ENCODE data around the gene FN3KRP. TPM values are rescaled to one million over a fixed set of nuclear protein-coding genes. Genes with fewer than 3 reads are reported as not detected.

Gene FN3KRP
- total and polyA plus RNA-seq, 2 donors (not counting 3 experiments of a cell fraction or from before 2014, with no cell fraction given), result 22.2 to 35.2 TPM

DNA sequence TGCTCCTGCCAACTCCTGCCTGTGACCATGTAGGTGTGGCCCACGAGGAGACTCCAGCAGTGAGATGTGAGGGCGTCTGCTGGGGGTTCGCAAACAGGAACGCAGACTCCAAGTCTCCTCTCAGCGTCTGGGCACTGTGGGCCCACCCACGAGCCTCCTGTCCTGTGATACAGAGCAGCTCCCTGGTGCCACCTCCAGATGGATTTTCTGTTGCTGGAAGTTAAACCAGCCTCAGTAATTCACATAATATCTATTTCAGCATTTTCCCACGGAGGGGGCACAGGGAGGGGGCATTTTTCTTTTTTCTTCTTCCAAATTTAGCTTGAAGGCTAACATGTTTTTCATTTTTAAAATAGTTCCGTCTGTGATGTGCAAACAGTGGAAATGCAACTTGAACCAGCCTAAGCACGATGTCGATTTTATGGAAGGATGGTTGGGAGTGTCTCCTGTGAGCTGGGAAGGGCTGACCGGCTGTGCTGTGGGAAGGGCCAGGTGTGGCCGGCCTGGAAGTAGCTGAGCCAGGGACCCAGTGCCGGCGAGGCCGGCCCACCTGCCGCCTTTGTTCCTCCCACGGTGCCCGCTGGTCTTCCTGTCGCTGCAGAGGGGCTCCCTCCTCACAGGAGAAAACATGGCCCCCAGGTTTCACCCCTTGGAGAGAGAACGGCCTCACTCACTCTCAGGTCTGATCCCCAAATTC is 14.1 kb upstream of the FN3KRP start:
- Histone ChIP-seq H3K4me2 (ENCODE audit: insufficient read depth, low read length) (no peak overlapping the region), H4K20me1 (replicated peaks; ENCODE audit: control insufficient read depth, extremely low read depth, insufficient read depth, low read length) (no peaks in the 10 kb centered on the region), H3K9ac (replicated peaks; ENCODE audit: extremely low read depth, insufficient read depth, low read length) (no peak overlapping the region), H3K9me3 (replicated peaks; ENCODE audit: control insufficient read depth, insufficient read depth, low read length) (no peaks in the 10 kb centered on the region), H3K4me1 (ENCODE audit: control insufficient read depth, extremely low read depth, insufficient read depth, low read length) (peaks cover 4% of the 10 kb centered on the region), H2AFZ (ENCODE audit: low read depth, low read length) (no peak overlapping the region), H3K79me2 (ENCODE audit: control insufficient read depth, insufficient read depth, low read length) (no peaks in the 10 kb centered on the region), H3K27me3 (ENCODE audit: control insufficient read depth in 2 of 2, insufficient read depth in 2 of 2, low read length in 2 of 2) (peaks cover 0 to 4% of the 10 kb centered on the region in 2 experiments), H3K36me3 (ENCODE audit: control insufficient read depth in 2 of 2, extremely low read depth in 1 of 2, insufficient read depth in 2 of 2, low read length in 2 of 2) (no peaks in the 10 kb centered on the region), H3K27ac (ENCODE audit: insufficient read depth, low read depth, low read length) (no peak overlapping the region), H3K4me3 (replicated peaks in 1 of 3; ENCODE audit: insufficient read depth in 1 of 3, low read depth in 1 of 3, low read length in 3 of 3) (no peak overlapping the region), H3K9me1 (replicated peaks; ENCODE audit: control insufficient read depth, extremely low read depth, insufficient read depth, low read length) (no peaks in the 10 kb centered on the region)
- BruUV-seq (replicated peaks), result no TSS peak
- CTCF ChIA-PET, result no interaction called here
- FAIRE-seq, result no peak
- POLR2A ChIA-PET, result no interaction called here
- intact Hi-C loops (cut with micrococcal nuclease) (no loop called here), dilution Hi-C loops (cut with MboI; ENCODE audit: extremely low pct_ligation_motif_present, low sequenced_read_pairs) (no loop called here)
- TF ChIP-seq, protein P1, sequence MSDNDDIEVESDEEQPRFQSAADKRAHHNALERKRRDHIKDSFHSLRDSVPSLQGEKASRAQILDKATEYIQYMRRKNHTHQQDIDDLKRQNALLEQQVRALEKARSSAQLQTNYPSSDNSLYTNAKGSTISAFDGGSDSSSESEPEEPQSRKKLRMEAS (IDR thresholded peaks at IDR 0.05; ENCODE audit: insufficient read depth, insufficient read length), result no peak
- TF ChIP-seq MYC (IDR thresholded peaks at IDR 0.05; ENCODE audit: low read depth, low read length) (no peak), POLR2A (IDR thresholded peaks at IDR 0.05; ENCODE audit: low read depth, low read length) (no peak), EZH2 (IDR thresholded peaks at IDR 0.05; ENCODE audit: borderline replicate concordance, low read depth, low read length, severe bottlenecking) (no peak), JUN (IDR thresholded peaks at IDR 0.05; ENCODE audit: borderline replicate concordance, insufficient read depth, insufficient read length, low read depth) (no peak), GATA2 (IDR thresholded peaks at IDR 0.05; ENCODE audit: insufficient read depth, insufficient read length, low read depth, low read length) (no peak)
- no peak for DNase-seq (ENCODE audit: low read depth, low spot score)

DNA sequence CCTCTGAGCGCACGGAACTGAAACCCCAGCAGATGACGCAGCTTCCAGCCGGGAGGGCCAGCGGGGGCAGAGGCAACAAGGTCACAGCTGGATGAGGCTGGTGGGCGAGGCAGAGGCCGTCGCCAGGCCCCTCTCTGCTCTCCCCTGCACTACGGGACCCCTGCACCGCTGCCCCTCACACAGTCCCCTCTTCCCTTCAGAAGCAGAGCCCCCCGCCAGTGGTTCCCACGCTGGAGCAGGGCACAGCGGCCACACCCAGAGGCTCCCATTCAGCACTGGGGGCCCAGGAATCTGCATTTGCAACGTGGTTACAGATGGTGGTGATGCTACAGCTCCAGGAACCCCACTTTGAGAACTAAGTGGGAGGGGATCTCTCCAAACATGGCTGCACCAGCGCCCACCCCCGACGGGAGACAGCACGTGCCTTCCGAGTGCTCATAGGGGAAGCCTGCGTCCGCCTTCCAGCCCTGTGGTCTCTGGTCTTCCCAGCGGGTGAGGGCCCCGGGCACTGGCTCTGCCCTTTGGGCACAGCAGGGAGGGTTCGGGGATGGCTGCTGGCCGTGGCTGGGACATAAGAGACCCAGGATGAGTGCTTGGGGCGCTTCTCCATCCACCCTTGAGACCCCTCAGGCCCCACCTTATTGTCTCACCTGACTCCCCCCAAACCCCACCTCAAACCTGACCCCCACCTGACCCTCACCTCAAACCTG is 13.3 kb upstream of the FN3KRP start:
- FAIRE-seq (no peak), DNase-seq (ENCODE audit: low read depth, low spot score) (no peak)
- Histone ChIP-seq H3K9ac (replicated peaks; ENCODE audit: extremely low read depth, insufficient read depth, low read length) (no peak overlapping the region), H3K4me3 (replicated peaks in 1 of 3; ENCODE audit: insufficient read depth in 1 of 3, low read depth in 1 of 3, low read length in 3 of 3) (no peak overlapping the region), H3K27ac (ENCODE audit: insufficient read depth, low read depth, low read length) (no peak overlapping the region), H3K27me3 (ENCODE audit: control insufficient read depth in 2 of 2, insufficient read depth in 2 of 2, low read length in 2 of 2) (no peaks in the 10 kb centered on the region), H3K4me1 (ENCODE audit: control insufficient read depth, extremely low read depth, insufficient read depth, low read length) (no peaks in the 10 kb centered on the region), H3K36me3 (ENCODE audit: control insufficient read depth in 2 of 2, extremely low read depth in 1 of 2, insufficient read depth in 2 of 2, low read length in 2 of 2) (no peaks in the 10 kb centered on the region), H3K9me1 (replicated peaks; ENCODE audit: control insufficient read depth, extremely low read depth, insufficient read depth, low read length) (no peaks in the 10 kb centered on the region), H2AFZ (ENCODE audit: low read depth, low read length) (no peak overlapping the region), H3K4me2 (ENCODE audit: insufficient read depth, low read length) (no peak overlapping the region), H3K79me2 (ENCODE audit: control insufficient read depth, insufficient read depth, low read length) (no peaks in the 10 kb centered on the region), H4K20me1 (replicated peaks; ENCODE audit: control insufficient read depth, extremely low read depth, insufficient read depth, low read length) (no peaks in the 10 kb centered on the region), H3K9me3 (replicated peaks; ENCODE audit: control insufficient read depth, insufficient read depth, low read length) (no peaks in the 10 kb centered on the region)
- dilution Hi-C loops (cut with MboI; ENCODE audit: extremely low pct_ligation_motif_present, low sequenced_read_pairs) (no loop called here), intact Hi-C loops (cut with micrococcal nuclease) (no loop called here)
- POLR2A ChIA-PET, result no interaction called here
- CTCF ChIA-PET, result no interaction called here
- BruUV-seq (replicated peaks), result no TSS peak
- no peak for TF ChIP-seq MYC (IDR thresholded peaks at IDR 0.05; ENCODE audit: low read depth, low read length)

All from endothelial cell of umbilical vein (primary cell).